Smooth muscle cell of the brain vasculature (primary cell): Measurements from ENCODE around the gene NID2.

Experiments
- DNase-seq: peaks from one replicate; pipeline ENCODE4 v3.0.0-alpha.2; 2012; ENCODE audit warnings: low read depth, low spot score

The NID2 gene

GRCh38 chr14:51960866-51961265 is 108.0 kb downstream of the NID2 start:
- DNase-seq, result no peak

DNA sequence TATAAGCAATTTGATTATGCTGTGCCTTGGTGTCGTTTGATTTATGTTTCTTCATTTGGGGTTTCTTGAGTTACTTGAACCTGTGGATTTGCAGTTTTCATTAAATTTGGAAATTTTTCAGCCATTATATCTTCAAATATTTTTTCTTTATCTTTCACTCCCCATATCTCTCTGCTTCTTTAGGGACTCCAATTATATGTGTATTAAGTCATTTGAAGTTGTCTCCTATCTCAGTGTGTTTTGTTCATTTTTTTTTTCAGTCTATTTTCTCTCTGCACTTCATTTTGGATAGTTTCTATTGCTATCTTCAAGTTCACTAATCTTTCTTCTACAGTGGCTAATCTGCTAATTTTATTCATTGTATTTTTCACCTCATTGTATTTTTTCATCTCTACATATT is 108.9 kb downstream of the NID2 start:
- DNase-seq, result no peak

GRCh38 chr14:51957950-51958349 is 110.9 kb downstream of the NID2 start:
- no peak for DNase-seq
